NCI-H2081 treated with DMSO at 0.1 percent for 48 hours (cell line): Measurements from ENCODE around the gene MFAP1.
A peak's percentile ranks its signal among the peaks of the same experiment; 100 is the strongest.

ENCODE experiments used
- DNase-seq: peaks from one replicate; lab custom pipeline; 2025; lab: John Stamatoyannopoulos, UW

The MFAP1 gene

DNA sequence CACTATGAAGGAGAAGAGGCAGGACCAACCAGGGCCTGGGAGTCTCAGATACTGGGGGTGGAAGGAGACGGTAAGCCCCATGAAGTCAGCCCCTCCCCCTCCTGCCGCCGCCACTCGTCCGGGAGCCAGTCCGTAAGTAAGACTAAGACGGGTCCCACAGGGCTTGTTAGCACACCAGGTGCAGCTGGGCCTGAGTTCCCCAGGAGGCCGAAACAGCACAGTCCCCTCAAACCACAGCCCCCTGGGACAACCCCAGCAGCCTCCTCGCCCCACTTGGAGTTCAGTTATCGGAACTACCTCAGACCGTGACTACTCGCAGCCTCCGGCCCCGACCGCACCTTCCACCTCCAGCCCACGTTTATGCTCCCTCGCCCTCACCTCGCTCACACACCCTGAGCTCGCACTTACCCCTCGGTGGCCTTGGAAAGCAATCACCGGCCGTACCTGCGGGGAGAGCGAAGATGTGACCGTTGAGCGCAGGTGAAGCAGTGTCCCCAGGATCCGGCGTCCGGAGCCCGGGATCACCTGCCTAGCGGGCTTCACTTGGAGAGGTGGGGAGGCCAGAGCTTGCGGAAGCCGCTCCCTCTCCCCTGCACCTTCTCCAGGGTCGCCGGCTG, 48.3 kb downstream of the MFAP1 start:
- DNase-seq = no peak

DNA sequence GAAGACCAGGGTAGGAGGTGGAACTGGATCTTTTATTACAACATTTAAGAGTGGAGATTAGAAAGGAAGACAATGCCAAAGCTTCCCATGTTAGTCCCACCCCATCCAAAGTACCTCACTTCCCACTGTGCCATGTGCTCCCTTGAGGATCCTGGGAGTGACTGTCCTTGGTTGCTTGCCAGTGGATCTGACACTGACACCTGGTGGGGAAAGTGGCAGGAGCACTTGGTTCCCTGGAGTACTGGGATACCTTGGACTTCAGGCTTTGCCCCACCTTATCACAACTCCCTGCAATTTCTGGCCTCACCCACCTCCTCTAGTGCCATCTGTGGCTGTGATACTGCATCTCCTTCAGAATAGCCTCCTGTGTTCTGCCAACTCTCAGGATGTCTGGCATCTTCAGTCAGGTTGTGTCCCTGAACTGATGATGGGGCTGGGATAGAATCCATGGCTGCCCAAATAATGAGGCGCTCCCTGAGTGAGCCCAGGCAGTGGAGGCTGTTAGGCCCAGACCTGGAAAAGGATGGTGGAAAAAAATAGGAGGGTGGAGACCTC, 49.0 kb downstream of the MFAP1 start:
- DNase-seq = peak; percentile 27

DNA sequence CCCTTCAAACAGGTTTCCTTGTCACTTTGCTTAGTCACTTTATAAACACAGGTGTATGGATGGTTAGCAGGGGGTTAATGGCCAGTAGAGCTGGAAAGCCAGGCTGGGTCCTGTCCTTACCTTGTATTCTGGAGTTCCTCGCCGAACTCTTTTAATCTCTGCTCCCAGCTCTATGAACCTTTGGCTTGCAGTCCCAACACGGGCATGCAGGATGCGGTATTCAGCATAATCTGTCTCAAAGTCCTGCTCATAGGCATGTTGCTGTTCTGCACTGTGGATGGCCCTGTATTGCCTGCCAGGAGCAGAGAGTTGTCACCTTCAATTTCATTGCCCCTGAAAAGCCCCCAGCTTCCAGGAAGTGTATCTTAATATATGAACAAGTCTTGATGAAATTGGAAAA, 50.4 kb downstream of the MFAP1 start:
- DNase-seq = no peak

DNA sequence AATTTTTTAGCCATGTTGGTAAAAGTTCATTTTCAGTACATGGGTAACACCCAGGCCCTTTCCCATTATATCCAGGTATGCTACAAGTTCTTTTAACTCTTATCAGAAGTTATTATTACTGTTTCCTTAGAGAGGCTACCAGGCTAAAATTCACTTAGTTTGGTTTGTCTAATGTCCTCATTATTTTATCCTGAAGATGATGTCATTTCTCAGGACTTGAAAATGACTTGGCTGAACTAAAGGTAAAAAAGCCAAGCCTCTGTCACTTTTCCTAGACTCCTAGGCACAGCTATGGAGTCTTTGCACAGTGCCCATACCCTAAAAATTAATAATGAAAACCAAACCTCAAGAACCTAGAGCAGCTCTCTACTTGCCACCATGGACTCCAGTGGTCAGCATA, 51.9 kb downstream of the MFAP1 start:
- DNase-seq = no peak

DNA sequence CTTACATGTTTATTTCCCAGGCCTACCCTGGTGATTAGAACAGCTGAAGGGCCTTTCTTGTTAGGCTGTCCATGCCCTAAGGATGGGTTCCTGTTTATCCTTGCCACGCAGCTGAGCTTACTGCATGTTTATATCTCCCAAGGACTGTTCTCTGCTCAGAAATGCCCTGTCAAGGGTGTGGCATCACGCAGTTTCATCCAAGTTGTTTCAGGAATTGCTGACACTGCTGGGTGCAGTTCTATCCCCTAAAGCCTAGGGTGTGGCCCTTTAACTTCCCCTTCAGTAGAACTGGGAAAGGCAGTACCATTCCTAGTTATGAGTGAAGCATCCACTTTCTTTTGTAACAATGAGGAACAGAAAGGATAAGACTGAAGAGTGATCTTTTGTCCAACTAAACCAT, 52.7 kb downstream of the MFAP1 start:
- no peak for DNase-seq

DNA sequence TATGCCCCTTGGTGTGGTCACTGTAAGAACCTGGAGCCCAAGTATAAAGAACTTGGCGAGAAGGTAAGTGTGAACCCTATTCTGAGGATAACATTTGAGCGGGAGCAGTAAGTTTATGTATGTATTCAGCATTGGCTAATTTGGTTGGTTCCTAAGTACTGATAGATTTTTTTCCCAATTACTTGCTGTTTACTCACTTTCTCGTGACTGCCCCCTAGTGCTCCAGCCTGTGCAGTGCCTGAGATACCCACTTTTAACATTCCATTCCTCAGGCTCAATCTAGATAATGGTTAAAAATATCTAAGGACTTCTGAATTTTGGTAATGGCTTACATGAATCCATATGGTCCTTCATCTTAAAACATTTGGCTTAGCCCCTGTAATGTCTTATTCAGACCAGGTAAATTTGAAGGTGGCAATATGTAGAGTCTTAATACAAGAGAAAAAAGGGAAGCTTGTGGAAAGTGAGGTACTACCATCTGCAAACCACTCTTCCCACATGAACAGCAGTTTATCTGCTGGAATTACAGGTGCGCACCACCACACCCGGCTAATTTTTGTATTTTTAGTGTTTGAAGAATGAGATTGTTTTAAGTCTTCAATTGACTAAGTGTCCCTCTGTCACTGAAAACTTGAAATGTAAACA, 54.8 kb downstream of the MFAP1 start:
- no peak for DNase-seq

DNA sequence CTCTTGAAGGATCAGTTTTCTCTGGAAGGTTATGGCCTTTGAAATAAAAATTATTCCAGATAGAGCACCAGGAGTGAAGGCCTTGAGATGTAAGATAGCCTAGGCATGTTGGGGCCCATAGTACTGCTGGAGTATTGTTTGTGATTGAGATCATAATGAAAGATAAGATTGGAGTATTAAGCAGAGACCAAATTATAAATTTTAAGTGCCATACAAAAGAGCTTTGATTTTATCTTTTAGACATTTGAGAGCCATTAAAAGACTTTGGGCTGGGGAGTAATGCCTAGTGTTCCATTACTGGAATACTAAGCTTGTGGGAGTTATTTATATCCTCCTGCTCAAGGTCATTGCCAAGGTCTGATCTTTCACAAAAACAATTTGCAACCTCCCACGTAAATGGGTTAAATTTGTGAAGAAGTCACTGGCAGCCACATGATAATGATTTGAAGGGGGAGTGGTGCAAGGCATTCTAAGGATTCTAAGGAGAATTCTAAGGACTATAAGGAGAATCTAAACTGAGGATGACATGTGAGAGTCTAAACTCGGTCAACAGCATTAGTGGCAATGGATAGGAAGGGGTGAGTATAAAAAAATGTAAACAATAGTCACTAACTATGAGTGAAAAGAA, 60.6 kb downstream of the MFAP1 start:
- no peak for DNase-seq

DNA sequence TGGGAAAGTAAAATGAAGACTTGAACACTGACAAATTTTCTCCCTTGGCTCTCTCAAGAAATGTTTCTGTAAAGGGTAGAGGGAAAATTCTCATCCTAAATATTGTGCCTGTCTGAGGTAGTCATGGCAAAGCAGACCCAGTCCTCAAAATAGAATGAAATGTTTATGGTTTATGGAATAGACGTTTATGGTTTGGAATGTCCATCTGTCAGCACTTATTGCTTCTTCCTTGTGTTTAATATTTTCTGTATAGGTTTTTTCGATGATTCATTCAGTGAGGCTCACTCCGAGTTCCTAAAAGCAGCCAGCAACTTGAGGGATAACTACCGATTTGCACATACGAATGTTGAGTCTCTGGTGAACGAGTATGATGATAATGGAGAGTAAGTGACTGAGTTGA, 61.7 kb downstream of the MFAP1 start:
- DNase-seq = no peak
